Colonic mucosa (tissue), 4 donors: ENCODE measurements around the gene FOXA2. TPM values are rescaled to one million over a fixed set of nuclear protein-coding genes. Genes with fewer than 3 reads are reported as not detected.
A peak's percentile ranks its signal among the peaks of the same experiment; 100 is the strongest.

ENCODE experiments used
- DNase-seq: peaks from one replicate; pipeline ENCODE4 v3.0.0-alpha.2; 2020
- H3K27ac ChIP-seq: fragments of 200-600 bp; one replicate; pipeline ENCODE4 v1.8.0; 2021
- H3K27me3 ChIP-seq: fragments of 200-600 bp; one replicate; pipeline ENCODE4 v1.8.0; 2021
- H3K36me3 ChIP-seq: fragments of 200-600 bp; one replicate; pipeline ENCODE4 v1.8.0; 2021
- H3K4me1 ChIP-seq: fragments of 200-600 bp; one replicate; pipeline ENCODE4 v1.8.0; 2021; ENCODE audit warnings: mild to moderate bottlenecking
- H3K4me3 ChIP-seq: fragments of 200-600 bp; one replicate; pipeline ENCODE4 v1.8.0; 2021
- H3K9ac ChIP-seq, 2 donors: one replicate each; pipeline ENCODE4 v1.7.0; 2013; ENCODE audit warnings: control low read depth in 2 of 2, low read depth in 2 of 2, low read length in 2 of 2
- H3K9me3 ChIP-seq: fragments of 200-600 bp; one replicate; pipeline ENCODE4 v1.8.0; 2021
- CTCF ChIP-seq: fragments of 200-600 bp; IDR thresholded peaks from one replicate; pipeline ENCODE4 v1.8.0; 2022; ENCODE audit warnings: antibody characterized with exemption, mild to moderate bottlenecking
- intact Hi-C: fragments of 100-400 bp; cut with DNase I; formaldehyde crosslinking; loops from one replicate; pipeline ENCODE4 v1.14.1; 2022
- total RNA-seq, 2 donors: library from RNA; stranded (reverse); fragmentation: NEBNext Ultra II Directional in 1 of 2; extraction: Animal tissue kit (Norgen Biotek cat#: 25700) in 1 of 2; gene quantifications; one replicate each; pipeline ENCODE4 v1.2.1, GENCODE V29; 2021
- donor health status: healthy.
- donor health status: DM: no; HTN: no; CAD: no.
- donor health status: DM: no; HTN: no; CAD: no.

The FOXA2 gene
- total RNA-seq, 2 donors from 2014 or later: 27.9 to 29.1 TPM

GRCh38 chr20:22583773-22584521 lies 425 bp downstream of the FOXA2 start:
- H3K36me3 ChIP-seq: no peaks in the 10 kb centered on the region
- TF ChIP-seq CTCF: no peak
- H3K27ac ChIP-seq: peak overlapping the region; percentile 91
- DNase-seq: peak; percentile 82
- peaks cover 23% of the 10 kb centered on the region for H3K27me3 ChIP-seq
- intact Hi-C loops: loop anchor here (2.0 kb wide), 1 partner anchor 93 kb away; no protein-coding TSS in a partner anchor
- peak overlapping the region in 1 of 2 donors; percentile 87 for H3K9ac ChIP-seq
- H3K4me1 ChIP-seq: peaks cover 4% of the 10 kb centered on the region
- no peaks in the 10 kb centered on the region for H3K9me3 ChIP-seq
- H3K4me3 ChIP-seq: peak overlapping the region; percentile 47

GRCh38 chr20:22582964-22583772 lies 1.2 kb downstream of the FOXA2 start:
- DNase-seq: no peak
- H3K4me3 ChIP-seq: peak overlapping the region; percentile 47
- H3K36me3 ChIP-seq: no peaks in the 10 kb centered on the region
- H3K9ac ChIP-seq: peak overlapping the region; percentile 55 to 87
- intact Hi-C loops: loop anchor here (2.0 kb wide), 1 partner anchor 92 kb away; no protein-coding TSS in a partner anchor
- H3K9me3 ChIP-seq: no peaks in the 10 kb centered on the region
- H3K4me1 ChIP-seq: peaks cover 4% of the 10 kb centered on the region
- peak overlapping the region; percentile 91 for H3K27ac ChIP-seq
- no peak for TF ChIP-seq CTCF
- H3K27me3 ChIP-seq: peaks cover 26% of the 10 kb centered on the region

- Histone ChIP-seq H3K9ac (peak overlapping the region in 1 of 2 donors; percentile 87), H3K27me3 (peaks cover 33% of the 10 kb centered on the region), H3K4me1 (peaks cover 4% of the 10 kb centered on the region), H3K36me3 (no peaks in the 10 kb centered on the region), H3K27ac (peak overlapping the region; percentile 91), H3K9me3 (no peaks in the 10 kb centered on the region), H3K4me3 (peak overlapping the region; percentile 47)
- no peak for DNase-seq
- TF ChIP-seq CTCF: no peak
- intact Hi-C loops: loop anchor here (2.0 kb wide), 1 partner anchor 92 kb away; no protein-coding TSS in a partner anchor
Measured at GRCh38 chr20:22582386-22582963, 1.9 kb downstream of the FOXA2 start.

GRCh38 chr20:22581437-22582385 lies 2.7 kb downstream of the FOXA2 start:
- no peak for DNase-seq
- intact Hi-C loops: loop anchor here (2.0 kb wide), 1 partner anchor 91 kb away; no protein-coding TSS in a partner anchor

More at GRCh38 chr20:22581437-22582385, 2.7 kb downstream of the FOXA2 start:
- Histone ChIP-seq H3K27me3 (peaks cover 38% of the 10 kb centered on the region), H3K4me1 (peaks cover 4% of the 10 kb centered on the region), H3K9ac (no peak overlapping the region), H3K36me3 (no peaks in the 10 kb centered on the region), H3K9me3 (no peaks in the 10 kb centered on the region), H3K27ac (peak overlapping the region; percentile 91), H3K4me3 (peak overlapping the region; percentile 47)
- TF ChIP-seq CTCF: no peak
